AG04449 (cell line): ENCODE results near the gene DCAF8.

Source experiments
- CTCF ChIA-PET: fragments of 350-600 bp; formaldehyde crosslinking; extraction: SDS; loops from one replicate; lab custom pipeline; 2021; ENCODE audit warnings: antibody characterized with exemption; lab: Yijun Ruan, JAX
- POLR2A ChIA-PET: fragments of 400-600, 350-600 bp; formaldehyde crosslinking; extraction: SDS; loops from one replicate; lab custom pipeline; 2020; ENCODE audit warnings: antibody characterized with exemption, inconsistent platforms; lab: Yijun Ruan, JAX
- DNase-seq: peaks from one replicate; pipeline ENCODE4 v3.0.0-alpha.2; 2010; ENCODE audit warnings: low read depth, low spot score
- H3K4me3 ChIP-seq: 2 replicates; pipeline ENCODE4 v1.5.1; 2011; ENCODE audit warnings: low read depth, mild to moderate bottlenecking, control low read depth, low read length
- TF ChIP-seq, protein P1 (sequence below): IDR thresholded peaks from one replicate; pipeline ENCODE4 v1.5.1; 2011; ENCODE audit warnings: mild to moderate bottlenecking, moderate library complexity, low read length, control low read depth, inconsistent platforms; ENCODE audit not compliant: insufficient read depth; ENCODE audit errors: missing control alignments

The DCAF8 gene

DNA sequence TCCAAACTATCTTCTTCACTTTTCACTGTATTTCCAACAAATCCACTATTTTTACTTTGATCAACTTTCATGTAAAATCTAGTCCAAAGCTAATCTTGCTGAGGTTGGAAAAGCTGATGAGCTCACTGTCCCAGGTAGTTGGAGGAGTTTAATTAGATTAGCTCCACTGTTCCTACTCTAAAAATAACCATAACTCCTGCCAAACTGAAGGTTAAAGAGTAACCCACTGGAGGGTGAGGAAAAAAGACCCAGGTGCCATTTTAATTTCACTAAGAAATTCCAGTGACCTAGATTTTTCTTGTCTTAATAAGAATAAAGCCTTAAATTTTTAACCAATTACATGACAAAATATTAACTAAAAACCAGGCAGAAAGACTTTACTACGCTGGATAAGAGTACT lies 15.3 kb downstream of the DCAF8 start:
- TF ChIP-seq, protein P1, sequence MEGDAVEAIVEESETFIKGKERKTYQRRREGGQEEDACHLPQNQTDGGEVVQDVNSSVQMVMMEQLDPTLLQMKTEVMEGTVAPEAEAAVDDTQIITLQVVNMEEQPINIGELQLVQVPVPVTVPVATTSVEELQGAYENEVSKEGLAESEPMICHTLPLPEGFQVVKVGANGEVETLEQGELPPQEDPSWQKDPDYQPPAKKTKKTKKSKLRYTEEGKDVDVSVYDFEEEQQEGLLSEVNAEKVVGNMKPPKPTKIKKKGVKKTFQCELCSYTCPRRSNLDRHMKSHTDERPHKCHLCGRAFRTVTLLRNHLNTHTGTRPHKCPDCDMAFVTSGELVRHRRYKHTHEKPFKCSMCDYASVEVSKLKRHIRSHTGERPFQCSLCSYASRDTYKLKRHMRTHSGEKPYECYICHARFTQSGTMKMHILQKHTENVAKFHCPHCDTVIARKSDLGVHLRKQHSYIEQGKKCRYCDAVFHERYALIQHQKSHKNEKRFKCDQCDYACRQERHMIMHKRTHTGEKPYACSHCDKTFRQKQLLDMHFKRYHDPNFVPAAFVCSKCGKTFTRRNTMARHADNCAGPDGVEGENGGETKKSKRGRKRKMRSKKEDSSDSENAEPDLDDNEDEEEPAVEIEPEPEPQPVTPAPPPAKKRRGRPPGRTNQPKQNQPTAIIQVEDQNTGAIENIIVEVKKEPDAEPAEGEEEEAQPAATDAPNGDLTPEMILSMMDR: no peak
- H3K4me3 ChIP-seq: no peak overlapping the region
- DNase-seq: no peak
- ChIA-PET POLR2A (no interaction called here), CTCF (interaction anchor here (1.1 to 12.6 kb wide), 7 partner anchors 11 to 168 kb away, joined by 3 to 147 read pairs (median 7); partner anchors contain the start of genes CASQ1, KCNJ9 and PEX19)

DNA sequence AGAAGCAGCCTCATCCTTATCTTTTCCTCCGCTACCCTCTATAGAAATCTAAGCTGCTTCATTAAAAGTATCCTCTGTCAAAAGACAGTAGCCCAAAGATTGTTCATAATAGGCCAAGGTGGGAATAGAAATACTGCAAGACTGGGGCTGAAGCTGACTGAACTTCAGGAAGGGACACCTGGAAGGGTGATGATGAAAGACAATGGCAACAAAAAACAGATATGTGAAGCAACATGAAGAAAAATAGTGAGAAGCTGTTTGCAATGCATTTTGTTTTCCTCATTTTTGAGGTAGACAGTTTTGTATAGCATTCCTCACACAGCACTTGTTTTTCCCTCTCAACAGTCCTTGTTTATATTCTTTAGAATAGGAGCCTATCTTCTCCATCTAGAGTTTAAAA lies 16.9 kb downstream of the DCAF8 start:
- no peak for DNase-seq
- POLR2A ChIA-PET: no interaction called here
- CTCF ChIA-PET: interaction anchor here (1.0 to 12.6 kb wide), 9 partner anchors 6 to 187 kb away, joined by 3 to 147 read pairs (median 8); partner anchors contain the start of genes KCNJ9 and PEX19
- TF ChIP-seq, protein P1: no peak
- H3K4me3 ChIP-seq: no peak overlapping the region

DNA sequence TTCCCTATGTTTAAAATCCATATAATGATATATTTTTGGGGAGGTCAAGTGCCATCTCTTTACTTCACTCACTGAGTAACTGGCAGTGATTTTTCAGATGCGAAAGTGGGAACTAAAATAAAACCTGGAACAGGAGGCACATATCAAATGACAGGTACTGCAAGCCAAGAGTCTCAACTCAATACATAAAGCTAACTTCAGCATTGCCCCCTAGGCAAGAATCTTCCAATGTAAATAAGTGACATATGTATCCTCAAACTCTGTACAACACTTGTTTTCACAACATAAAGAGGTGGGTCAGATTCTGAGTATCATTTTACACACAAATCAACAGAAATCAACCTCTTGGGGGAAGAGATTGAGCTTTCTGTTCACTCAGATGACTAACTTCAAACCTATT lies 18.1 kb downstream of the DCAF8 start:
- no peak for DNase-seq
- no peak overlapping the region for H3K4me3 ChIP-seq
- CTCF ChIA-PET: interaction anchor here (0.6 to 7.7 kb wide), 11 partner anchors 7 to 186 kb away, joined by 3 to 98 read pairs (median 6); no protein-coding TSS in a partner anchor
- TF ChIP-seq, protein P1: no peak
- POLR2A ChIA-PET: interaction anchor here (0.6 kb wide), 1 partner anchor 18 kb away, joined by 4 read pairs; no protein-coding TSS in a partner anchor

DNA sequence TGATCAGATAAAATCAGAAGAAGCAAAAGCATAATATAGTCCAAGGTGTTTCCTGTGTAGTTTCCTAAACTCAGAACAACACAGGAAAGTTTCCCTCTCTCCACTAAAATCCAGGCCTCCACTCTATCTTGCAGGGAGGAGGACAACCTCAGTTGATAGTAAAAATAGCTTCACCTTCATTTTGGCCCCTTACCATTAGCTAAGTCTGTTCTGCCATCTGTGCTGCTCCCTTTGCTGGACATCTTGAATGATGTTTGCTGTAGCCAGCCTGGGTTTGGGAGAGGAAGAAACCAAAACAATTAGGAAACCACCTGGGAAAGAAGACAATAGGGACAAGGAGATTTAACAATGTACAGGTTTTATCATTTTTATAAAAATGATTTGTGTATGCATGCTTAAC lies 18.6 kb downstream of the DCAF8 start:
- DNase-seq: no peak
- no peak overlapping the region for H3K4me3 ChIP-seq
- POLR2A ChIA-PET: interaction anchor here (0.6 kb wide), 1 partner anchor 17 kb away, joined by 4 read pairs; no protein-coding TSS in a partner anchor
- TF ChIP-seq, protein P1: no peak
- CTCF ChIA-PET: interaction anchor here (0.6 to 7.7 kb wide), 10 partner anchors 7 to 142 kb away, joined by 3 to 98 read pairs (median 8); no protein-coding TSS in a partner anchor

DNA sequence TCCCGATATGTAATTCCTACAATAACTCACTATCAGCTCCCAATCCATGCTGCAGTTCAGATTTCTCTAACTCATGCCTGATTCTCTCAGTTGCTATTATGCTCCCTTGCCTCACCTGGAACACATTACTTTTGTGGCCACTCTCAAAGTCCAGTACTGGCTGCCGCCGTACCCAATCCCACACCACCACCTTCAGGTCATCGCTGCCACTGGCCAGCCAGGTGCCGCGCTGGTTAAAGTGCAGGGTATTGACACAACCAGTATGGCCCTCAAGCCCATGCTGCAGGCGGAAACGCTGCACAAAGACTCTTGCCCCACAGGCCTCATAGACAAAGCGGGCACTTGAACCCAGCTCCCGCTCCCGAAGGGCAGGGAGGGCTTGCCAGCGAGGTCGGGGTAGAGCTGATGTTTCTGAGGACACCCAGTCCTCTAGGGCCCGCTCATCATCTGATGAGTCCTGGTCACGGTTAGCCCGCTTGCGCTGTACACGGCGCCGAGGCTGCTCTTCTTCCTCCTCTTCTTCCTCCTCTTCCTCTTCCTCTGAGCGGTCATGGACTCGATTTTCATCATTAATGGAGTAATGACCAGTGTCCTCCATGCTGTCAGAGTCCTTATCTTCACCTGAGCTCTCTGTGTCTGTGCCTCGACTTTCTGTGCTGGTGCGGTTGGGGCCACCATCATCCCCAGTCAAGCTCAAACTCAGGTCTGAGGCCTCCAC lies 22.6 kb downstream of the DCAF8 start:
- DNase-seq: no peak
- ChIA-PET CTCF (interaction anchor here (1.1 to 7.7 kb wide), 9 partner anchors 10 to 139 kb away, joined by 3 to 98 read pairs (median 9); no protein-coding TSS in a partner anchor), POLR2A (interaction anchor here (0.7 to 1.9 kb wide), 3 partner anchors 13 to 19 kb away, joined by 3 to 4 read pairs (median 3); no protein-coding TSS in a partner anchor)
- TF ChIP-seq, protein P1: no peak
- no peak overlapping the region for H3K4me3 ChIP-seq

DNA sequence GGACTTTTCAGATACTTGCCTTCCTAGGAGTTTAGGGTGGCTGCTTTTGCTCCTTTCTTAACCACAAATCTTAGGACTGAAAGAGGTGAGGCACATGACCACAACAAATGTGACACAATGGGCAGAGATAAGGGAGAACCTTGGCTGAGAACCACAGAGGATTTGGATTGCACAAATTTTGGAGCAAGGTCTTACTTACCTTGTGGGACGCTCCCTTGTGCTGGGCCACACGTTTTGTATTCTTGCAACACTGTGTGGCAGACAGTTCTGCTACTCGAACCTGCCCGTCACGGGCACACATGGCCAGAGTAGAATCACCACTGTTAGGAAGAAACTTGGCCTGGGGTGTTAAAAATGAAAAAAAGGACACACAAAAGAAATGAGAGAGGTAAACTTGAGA lies 23.9 kb downstream of the DCAF8 start:
- TF ChIP-seq, protein P1: no peak
- no peak for DNase-seq
- ChIA-PET CTCF (interaction anchor here (1.6 to 7.7 kb wide), 6 partner anchors 13 to 137 kb away, joined by 7 to 98 read pairs (median 10); no protein-coding TSS in a partner anchor), POLR2A (no interaction called here)
- no peak overlapping the region for H3K4me3 ChIP-seq
